GM18868 (cell line): ENCODE results near the gene DMKN.

ENCODE experiments used
- ATAC-seq: cut with Tn5 transposase; IDR thresholded peaks from one replicate; pipeline ENCODE4 v1.9.1; 2021; ENCODE audit warnings: mild to moderate bottlenecking, moderate library complexity; ENCODE audit not compliant: unreplicated experiment

DMKN gene

GRCh38 chr19:35513628-35514281, at the start of gene DMKN:
DMKN (minus strand) TSS chr19:35513649; CDS start chr19:35513475, 174 bp downstream.
- no peak for ATAC-seq

GRCh38 chr19:35562776-35563175, 49.3 kb upstream of the DMKN start:
- no peak for ATAC-seq

GRCh38 chr19:35562336-35562735, 48.9 kb upstream of the DMKN start:
- no peak for ATAC-seq

GRCh38 chr19:35561436-35561835, 48.0 kb upstream of the DMKN start:
- ATAC-seq: no peak

- no peak for ATAC-seq
Measured at GRCh38 chr19:35560677-35561076, 47.2 kb upstream of the DMKN start.

- no peak for ATAC-seq
Measured at GRCh38 chr19:35560271-35560670, 46.8 kb upstream of the DMKN start.

GRCh38 chr19:35559781-35560180, 46.3 kb upstream of the DMKN start:
- no peak for ATAC-seq

- peak; percentile 73 for ATAC-seq
Measured at GRCh38 chr19:35559281-35559659, 45.8 kb upstream of the DMKN start.

GRCh38 chr19:35558400-35559280, 45.2 kb upstream of the DMKN start:
- ATAC-seq: no peak

- no peak for ATAC-seq
Measured at GRCh38 chr19:35557539-35558399, 44.3 kb upstream of the DMKN start.

GRCh38 chr19:35556846-35557538, 43.5 kb upstream of the DMKN start:
- no peak for ATAC-seq

GRCh38 chr19:35556025-35556590, 42.7 kb upstream of the DMKN start:
- ATAC-seq: no peak

- ATAC-seq: no peak
Measured at GRCh38 chr19:35555301-35556005, 42.0 kb upstream of the DMKN start.

GRCh38 chr19:35554076-35554475, 40.6 kb upstream of the DMKN start:
- ATAC-seq: no peak

- ATAC-seq: no peak
Measured at GRCh38 chr19:35553385-35554000, 40.0 kb upstream of the DMKN start.

- no peak for ATAC-seq
Measured at GRCh38 chr19:35552534-35553384, 39.3 kb upstream of the DMKN start.

- ATAC-seq: no peak
Measured at GRCh38 chr19:35551091-35551810, 37.8 kb upstream of the DMKN start.
